Limb (tissue), 2 donors: ENCODE results near the gene GPR62.
A peak's percentile ranks its signal among the peaks of the same experiment; 100 is the strongest.

Experiments
- DNase-seq, 2 donors: peaks; one replicate each; pipeline ENCODE4 v3.0.0-alpha.2; 2016; ENCODE audit errors: extremely low spot score in 2 of 2

GPR62 gene

DNA sequence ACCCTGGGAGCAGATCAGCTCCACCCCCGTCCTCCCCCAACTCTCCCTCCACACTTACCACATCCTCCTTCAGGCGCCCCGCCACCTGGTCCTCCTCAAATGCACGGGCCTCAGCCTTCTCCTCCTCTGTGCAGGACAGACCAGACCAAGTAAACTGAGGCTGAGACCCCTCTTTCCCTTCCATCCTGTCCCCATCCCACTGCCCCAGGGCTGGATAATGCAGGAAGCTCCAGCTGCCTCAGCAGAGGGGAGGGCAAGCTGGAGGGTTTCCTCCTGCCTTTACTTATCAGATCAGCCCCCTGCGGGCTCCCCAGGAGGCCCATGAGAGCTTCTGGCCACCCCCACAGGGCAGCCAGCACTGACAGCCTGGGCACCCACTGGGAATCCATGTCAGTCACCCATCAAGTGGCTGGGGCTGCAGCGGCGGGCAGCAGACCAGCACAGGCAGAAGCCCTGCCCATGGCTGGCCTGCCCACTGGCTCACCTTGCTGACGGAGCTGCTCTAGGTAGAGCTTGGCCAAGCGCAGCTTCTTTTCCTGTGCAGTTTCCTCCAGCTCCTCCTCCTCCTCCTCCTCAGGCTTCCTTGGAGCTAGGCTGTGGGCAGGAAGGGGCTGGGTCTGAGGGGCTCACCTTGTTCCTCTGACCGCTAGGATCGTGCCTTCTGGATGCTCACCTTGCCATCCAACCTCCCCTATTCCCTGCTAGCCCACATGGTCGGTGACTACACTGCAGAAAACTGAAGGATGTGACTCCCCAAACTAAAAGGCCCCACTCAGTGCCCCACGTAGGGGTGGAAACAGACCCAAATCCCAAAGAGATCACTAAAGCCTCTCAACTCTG is 17.4 kb upstream of the GPR62 start:
- no peak for DNase-seq

DNA sequence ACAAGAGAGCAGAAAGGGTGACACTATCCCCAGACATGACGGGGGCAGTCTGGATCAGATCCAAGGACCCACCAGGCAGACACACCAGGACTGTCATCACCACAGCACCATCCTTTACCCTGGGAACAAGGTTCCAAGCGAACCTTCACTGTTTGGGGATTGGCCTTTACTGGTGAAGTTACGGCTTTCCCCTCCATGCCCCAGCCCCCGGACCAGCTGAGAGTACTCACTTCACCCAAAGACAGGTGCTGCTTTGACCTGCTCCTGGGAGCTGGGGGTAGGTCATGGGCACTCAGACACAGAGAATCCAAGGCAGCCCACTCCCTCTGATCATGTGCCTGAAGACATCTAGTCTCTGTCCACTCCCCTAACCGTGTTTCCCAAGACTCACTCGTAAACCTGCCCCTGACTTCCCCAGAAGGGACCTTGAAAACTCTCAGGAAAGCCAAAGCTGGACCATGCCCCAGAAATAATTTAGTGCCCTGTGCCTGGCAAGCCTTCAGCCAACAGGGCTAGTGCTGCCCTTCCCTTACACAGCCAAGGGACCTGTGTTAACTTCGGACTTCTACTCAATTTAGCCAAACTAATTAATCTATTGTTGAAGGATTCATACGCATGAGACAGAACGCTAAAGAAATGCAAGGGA is 16.3 kb upstream of the GPR62 start:
- peak in 1 of 2 donors; percentile 11 for DNase-seq

DNA sequence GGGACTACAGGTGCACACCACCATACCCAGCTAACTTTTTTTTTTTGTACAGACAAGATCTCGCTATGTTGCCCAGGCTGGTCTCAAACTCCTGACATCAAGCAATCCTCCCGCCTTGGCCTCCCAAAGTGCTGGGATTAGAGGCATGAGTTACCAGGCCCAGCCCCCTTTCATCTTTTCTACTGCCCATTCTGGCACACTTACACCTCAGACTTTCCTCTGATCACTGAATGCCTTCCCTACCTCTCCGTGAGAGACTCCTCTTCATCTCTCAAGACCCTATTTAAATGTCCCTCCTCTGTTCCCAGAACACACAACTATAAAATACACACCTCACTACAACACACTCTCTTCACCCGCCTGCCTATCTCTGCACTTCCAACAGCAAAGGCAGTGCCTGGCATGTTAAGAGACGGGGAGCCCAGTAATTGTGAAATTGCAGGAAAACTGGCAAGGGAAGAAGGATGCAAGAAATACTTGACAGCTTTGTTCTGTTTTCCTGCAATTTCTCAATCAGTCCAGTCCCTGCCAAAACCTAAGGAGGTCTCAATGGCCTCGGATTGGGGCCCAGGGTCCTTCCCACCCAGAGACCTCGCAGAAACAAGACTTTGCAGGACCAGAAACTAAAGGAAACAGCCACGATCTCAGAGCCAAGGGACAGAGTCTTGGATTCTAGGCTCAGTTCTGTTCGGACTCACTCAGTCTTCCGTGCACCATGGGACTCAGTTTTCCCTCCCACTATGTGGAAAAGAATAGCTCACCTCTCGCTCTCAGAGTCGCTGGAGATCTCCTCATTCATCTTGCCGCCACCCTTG is 14.3 kb upstream of the GPR62 start:
- no peak for DNase-seq

DNA sequence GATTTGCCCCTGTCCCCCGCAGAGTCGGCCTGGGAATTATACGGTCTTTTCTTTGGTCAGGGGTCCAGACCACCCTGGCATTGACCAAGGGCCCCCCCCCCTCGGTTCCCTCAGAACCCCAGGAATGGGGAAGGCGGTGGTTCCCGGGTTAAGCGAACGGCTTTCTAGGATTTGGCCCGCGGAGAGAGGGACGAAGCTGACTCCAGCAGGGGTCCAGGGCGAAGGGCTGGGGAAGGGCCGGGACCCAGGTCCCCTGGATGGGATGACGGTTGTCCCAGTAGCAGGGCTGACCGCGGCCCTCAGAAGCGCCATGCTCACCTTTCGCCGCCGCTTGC is 13.8 kb upstream of the GPR62 start:
- DNase-seq: no peak

DNA sequence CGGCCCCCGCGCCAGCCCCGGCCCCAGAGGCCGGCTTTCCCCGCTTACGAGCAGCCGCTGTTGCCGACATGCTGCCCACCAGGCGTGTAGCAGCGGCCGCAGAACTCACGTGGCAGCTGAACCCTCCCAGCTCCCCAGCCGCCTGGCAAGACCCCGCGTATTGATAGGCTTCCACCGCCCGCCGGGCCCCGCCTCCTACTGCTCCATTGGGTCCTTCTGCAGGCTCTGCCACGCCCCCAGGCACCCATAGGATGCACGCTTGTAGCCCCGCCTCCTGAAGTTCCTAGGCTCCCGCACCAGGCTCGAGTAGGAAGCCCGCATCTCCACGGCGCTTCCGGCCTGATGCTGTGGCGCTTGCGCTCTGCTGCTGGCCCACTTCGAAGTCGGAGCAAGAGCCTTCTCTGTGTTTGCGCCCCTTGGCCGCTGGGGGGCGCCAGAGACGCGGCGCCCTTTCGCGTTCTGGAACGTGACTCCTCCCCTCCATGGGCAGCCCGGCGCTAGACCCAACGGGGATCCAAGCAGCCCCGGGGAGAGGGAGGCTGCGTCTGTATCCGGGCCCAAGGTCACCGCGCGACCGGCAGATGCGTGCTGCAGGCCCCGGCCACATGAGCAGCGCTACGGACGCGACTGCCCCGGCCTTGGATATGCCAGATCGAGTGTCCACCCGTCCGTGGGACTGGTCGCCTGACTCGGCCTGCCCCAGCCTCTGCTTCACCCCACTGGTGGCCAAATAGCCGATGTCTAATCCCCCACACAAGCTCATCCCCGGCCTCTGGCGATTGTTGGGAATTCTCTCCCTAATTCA is 13.2 kb upstream of the GPR62 start, which contains the start of the genes PARP3 and RRP9:
TSS of gene PARP3 (plus strand) at position 566 of the 805 bp plus-strand sequence. CDS start 993 bp downstream, outside the sequence.
TSS of gene RRP9 (minus strand) at position 107 of the 805 bp plus-strand sequence. CDS start at position 70, 37 bp downstream.
- peak; percentile 99 to 100 for DNase-seq

DNA sequence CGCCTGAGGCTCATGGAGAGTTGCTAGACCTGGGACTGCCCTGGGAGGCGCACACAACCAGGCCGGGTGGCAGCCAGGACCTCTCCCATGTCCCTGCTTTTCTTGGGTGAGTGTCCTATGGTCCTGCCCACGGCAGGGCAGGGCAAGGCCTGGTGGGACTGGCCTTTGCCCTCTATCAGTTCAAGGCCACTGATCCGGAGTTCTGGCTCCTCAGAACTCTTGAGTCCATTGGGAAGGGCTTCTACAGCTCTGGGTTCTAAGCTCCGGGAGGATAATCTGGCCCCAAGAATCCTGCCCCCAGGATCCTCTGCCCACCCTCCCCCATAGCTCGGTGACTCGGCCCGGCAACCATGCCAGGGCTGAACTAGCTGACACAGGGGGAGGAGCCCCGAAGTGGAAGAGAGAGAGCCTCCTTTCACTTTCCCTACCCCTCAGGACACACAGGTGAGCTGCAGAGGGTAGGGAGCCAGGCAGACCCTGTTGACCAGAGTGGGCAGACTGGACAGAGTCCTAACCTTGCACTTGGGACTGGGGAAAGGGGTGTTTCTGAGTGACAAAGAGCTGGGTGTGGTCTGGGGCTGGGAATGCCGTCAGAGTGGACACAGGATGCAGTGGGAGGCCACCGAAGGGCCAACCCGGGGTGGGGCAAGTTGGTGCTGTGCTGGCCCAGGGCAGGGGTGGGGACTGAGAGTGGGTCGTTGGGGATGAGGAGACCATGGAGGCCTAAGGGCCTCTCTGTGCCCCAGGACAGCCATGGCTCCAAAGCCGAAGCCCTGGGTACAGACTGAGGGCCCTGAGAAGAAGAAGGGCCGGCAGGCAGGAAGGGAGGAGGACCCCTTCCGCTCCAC is 12.4 kb upstream of the GPR62 start:
- DNase-seq: peak in 1 of 2 donors; percentile 42

DNA sequence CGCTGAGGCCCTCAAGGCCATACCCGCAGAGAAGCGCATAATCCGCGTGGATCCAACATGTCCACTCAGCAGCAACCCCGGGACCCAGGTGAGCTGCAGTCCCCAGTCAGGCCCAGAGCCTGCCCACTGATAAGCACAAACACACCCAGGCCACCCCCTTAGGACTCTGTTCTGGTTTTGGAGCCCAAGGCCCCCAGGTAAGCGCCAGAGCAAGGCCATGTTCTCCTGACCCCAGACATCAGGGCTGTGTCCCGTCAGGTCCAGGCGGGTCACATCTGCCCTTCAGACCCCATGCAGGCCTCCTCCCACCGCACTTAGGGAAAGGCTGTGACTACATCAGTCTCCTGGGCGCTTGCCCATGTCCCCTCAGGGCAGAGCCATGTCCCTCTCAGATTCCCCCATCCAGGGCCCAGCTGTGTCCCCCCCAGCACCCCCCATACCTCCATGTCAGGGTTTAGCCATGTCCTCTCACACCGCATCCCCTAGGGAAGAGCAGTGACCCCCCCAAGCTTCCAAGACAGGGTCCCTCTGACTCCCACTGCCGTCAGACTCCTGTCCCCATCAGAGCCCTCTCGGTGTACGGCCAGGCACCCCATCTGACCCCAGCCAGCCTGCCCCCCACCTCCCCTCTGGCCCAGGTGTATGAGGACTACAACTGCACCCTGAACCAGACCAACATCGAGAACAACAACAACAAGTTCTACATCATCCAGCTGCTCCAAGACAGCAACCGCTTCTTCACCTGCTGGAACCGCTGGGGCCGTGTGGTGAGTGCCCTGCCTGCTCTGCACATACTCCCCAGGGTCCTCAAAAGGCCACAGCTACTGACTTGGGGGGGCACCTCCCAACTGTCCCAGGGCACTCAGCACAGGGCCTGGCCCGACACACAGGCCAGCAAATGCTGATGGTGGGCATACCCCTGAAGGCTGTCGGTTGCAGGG is 11.5 kb upstream of the GPR62 start:
- DNase-seq: peak in 1 of 2 donors; percentile 36

DNA sequence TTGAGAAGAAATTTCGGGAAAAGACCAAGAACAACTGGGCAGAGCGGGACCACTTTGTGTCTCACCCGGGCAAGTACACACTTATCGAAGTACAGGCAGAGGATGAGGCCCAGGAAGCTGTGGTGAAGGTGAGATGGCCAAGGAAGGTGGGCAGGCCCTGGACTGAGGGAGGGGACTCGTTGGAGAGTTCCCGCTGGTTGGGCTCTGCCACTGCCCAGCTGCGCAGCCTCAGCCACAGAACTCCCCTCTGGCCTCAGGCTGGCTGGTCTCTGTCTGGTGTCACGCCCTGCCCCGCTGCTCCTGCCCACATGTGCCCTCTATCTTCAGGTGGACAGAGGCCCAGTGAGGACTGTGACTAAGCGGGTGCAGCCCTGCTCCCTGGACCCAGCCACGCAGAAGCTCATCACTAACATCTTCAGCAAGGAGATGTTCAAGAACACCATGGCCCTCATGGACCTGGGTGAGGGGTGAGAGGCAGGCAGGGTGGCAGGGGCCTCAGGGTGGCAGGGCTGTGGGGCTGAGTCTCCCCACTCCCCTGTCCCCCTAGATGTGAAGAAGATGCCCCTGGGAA is 10.6 kb upstream of the GPR62 start:
- DNase-seq: peak in 1 of 2 donors; percentile 16

DNA sequence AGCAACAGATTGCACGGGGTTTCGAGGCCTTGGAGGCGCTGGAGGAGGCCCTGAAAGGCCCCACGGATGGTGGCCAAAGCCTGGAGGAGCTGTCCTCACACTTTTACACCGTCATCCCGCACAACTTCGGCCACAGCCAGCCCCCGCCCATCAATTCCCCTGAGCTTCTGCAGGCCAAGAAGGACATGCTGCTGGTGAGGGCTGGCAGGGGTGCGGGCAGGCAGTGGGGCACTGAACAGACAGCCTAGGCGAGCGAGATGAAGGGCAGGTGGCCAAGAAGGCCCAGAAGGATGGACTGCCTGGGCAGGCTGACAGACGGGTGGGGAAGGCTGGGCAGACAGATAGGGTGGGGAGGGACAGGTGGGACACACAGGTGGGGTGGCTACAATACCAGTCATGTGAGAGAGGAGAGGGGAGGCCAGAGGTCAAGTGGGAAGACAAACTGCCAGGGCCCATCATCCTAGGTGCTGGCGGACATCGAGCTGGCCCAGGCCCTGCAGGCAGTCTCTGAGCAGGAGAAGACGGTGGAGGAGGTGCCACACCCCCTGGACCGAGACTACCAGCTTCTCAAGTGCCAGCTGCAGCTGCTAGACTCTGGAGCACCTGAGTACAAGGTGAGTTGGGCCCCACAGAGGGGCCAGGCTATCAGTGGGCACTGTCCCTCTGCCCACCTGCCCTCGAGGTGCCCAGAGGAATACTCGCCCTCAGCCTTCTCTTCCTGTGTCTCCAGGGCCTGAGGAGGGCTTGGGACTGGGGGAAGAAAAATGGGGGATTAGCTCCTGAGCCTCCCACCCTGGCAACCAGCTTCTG is 9.9 kb upstream of the GPR62 start:
- peak in 1 of 2 donors; percentile 23 for DNase-seq

DNA sequence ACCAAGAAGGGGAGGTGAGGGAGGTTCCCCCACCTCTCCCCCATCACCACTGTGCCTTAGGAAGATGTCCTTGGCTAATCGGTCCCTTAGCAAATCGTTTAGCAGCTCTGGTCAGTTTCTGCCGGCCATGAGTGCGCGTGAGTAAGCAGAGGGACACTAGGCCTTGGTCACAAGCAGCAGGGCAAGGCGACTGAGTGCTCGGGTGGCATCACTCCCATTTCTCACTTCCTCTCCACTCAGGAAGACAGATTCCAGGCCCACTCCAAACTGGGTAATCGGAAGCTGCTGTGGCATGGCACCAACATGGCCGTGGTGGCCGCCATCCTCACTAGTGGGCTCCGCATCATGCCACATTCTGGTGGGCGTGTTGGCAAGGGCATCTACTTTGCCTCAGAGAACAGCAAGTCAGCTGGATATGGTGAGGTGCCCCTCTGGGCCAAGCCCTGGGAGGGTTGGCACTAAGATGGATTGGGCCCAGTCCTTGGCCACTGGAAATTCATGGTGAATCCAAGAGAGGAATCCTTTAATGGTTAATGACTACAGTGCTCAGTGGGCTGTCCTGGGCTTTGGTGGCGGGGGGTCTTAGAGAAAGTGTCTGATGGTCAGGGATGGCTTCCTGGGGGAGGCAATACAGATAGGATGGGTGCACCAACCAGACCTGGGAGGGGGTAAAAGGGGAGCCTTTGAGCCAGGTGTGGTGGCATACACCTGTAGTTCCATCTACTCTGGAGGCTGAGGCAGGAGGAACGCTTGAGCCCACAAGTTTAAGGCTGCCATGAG is 9.1 kb upstream of the GPR62 start:
- DNase-seq: peak in 1 of 2 donors; percentile 17

DNA sequence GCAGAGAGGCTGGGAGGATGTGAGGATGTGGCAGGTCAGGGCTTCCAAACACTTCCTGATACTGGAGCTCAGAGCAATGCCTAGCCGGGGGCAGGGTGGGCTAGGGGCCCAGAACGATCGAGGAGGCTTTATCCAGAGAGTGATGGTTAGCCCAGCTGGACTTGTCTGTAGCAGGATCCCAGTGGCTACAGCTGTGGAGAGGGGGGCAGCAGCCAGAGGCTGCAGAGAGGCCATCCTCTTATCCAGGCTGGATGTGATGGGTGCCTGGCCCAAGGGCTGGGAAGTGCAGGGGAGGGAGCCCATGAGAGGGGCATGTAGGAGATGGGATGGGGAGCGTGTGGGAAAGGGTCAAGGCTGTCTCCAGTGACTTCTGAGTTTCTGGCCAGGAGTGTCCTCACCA is 8.4 kb upstream of the GPR62 start:
- DNase-seq: peak in 1 of 2 donors; percentile 14

DNA sequence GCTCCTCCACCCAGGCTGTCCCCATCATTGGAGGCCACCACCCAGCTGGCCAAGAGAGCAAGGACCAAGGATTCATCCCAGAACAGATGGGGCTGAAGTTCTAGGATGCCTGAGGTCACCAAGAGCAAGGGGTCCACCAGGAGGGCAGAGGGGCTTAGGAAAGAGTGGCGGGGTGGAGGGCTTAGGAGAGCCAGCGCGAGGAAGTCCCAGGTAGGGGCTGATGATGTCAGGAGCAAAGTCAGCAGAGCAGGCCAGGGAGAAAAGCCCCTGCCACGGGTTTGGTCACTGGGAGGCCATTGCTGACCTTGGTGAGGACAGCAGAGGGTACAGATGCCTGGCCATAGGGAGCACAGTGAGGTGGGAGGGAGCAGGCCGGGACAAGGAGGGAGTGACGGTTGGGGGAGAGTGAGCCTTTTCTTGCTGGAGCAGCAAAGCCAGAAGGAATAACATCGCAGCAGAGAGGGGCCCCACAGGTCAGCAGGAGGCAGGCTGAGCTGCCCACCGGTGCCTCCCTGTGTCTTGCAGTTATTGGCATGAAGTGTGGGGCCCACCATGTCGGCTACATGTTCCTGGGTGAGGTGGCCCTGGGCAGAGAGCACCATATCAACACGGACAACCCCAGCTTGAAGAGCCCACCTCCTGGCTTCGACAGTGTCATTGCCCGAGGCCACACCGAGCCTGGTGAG is 7.8 kb upstream of the GPR62 start:
- peak in 1 of 2 donors; percentile 18 for DNase-seq

DNA sequence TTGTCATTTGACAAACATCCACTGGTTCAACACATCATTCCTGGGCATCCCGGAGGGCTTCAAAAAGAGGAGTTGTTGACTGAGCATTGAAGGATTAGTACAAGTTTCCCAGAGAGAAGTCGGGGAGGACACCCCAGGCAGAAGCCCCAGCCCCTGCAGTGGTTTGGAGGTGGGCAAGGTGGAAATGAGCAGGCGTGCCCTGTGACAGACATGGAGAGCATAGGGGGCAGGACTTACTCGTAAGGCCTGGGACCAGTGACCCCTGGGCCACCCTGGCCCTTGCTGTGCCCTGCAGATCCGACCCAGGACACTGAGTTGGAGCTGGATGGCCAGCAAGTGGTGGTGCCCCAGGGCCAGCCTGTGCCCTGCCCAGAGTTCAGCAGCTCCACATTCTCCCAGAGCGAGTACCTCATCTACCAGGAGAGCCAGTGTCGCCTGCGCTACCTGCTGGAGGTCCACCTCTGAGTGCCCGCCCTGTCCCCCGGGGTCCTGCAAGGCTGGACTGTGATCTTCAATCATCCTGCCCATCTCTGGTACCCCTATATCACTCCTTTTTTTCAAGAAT is 7.1 kb upstream of the GPR62 start:
- DNase-seq: peak in 1 of 2 donors; percentile 13

DNA sequence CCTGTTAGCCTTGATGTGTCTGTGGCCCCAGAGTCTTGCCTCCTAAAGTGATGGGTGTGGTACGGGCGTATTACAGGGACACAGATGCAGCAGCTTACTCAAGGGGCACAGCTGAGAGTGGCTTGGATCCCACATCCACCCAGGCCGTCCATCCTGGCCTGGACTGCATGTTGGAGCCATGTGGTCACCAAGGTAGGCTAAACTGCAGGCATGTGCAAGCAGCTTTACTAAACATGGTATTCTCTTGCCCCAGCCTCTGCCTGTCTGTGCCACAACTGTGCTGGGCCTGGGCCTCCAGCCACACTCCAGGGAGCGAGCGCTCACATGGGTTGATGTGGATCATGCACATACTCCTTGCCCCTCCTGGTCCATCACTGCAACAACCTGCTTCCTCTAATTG is 6.1 kb upstream of the GPR62 start:
- DNase-seq: no peak

DNA sequence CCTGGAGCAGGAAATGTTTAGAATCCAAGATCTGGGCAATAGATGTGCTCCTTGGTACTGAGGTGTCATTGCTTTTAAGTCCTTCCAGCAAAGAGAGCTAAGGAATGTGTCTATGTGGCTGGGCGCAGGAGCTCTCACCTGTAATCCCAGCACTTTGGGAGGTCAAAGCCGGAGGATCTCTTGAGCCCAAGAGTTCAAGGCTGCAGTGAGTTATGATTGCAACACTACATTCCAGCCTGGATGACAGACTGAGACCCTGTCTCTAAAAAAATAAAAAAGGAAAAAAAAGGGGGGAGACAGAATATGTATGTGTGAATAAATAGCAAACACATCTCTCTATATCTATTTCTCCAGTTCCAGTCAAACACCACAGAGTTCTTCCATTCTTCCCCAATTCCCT is 4.3 kb upstream of the GPR62 start:
- DNase-seq: no peak

DNA sequence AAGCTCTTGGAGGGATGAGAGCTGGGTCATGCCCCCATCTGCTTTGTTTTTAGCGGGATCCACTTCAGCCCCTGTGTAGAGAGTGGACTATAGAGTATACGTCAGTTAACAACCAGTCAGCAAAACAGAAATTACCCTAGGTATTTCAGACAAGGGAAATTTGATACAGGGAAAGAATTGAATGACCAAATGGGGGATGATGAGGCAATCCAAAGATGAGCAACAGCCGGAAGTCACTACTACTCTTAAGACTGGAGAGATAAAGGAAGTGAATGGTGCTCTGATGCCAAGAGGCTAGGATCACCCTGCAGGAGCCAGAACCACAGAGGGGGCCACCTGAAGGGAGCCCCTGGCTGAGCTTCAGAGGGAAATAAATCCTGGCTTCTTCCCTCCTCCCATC is 1.7 kb upstream of the GPR62 start:
- DNase-seq: no peak
